GM12874 (cell line): Measurements from ENCODE around the gene ATP2A2.

ENCODE experiments used
- TF ChIP-seq, protein P1 (sequence below): IDR thresholded peaks from 2 replicates; pipeline ENCODE4 v1.5.1; 2011; ENCODE audit warnings: low read depth, mild to moderate bottlenecking, control low read depth, low read length, moderate library complexity; ENCODE audit not compliant: insufficient read depth

ATP2A2 gene

DNA sequence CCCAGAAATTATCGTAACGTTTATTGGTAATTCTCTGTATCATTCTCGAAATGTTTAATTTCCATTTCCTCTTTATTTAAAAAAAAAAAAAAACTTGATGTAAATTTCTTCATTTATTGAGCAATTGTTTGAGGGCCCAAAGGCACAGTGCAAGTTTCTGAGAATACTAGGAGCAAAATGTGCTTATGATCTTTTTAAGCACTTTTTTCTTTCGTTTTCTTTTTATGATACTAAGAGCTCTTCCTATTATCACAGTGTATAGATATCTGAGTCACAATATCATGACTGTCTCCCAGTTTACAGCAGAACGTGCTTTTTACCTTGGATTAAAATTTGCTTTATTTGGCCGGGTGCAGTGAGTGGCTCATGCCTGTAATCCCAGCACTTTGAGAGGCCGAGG is 5.6 kb downstream of the ATP2A2 start:
- TF ChIP-seq, protein P1, sequence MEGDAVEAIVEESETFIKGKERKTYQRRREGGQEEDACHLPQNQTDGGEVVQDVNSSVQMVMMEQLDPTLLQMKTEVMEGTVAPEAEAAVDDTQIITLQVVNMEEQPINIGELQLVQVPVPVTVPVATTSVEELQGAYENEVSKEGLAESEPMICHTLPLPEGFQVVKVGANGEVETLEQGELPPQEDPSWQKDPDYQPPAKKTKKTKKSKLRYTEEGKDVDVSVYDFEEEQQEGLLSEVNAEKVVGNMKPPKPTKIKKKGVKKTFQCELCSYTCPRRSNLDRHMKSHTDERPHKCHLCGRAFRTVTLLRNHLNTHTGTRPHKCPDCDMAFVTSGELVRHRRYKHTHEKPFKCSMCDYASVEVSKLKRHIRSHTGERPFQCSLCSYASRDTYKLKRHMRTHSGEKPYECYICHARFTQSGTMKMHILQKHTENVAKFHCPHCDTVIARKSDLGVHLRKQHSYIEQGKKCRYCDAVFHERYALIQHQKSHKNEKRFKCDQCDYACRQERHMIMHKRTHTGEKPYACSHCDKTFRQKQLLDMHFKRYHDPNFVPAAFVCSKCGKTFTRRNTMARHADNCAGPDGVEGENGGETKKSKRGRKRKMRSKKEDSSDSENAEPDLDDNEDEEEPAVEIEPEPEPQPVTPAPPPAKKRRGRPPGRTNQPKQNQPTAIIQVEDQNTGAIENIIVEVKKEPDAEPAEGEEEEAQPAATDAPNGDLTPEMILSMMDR = no peak

DNA sequence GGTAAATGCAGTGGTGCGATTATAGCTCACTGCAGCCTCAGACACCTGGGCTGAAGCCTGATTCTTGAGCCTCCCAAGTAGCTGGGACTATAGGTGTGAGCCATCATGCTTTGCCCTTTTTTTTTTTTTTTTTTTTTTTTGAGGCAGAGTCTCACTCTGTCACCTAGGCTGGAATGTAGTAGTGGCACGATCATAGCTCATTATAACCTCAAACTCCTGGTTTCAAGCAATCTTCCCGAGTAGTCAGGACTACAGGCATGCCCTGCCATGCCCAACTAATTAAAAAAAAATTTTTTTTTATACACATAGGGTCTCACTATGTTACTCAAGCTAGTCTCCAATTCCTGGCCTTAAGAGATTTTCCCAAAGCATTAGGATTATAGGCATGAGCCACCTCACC is 6.9 kb downstream of the ATP2A2 start:
- TF ChIP-seq, protein P1 = no peak

DNA sequence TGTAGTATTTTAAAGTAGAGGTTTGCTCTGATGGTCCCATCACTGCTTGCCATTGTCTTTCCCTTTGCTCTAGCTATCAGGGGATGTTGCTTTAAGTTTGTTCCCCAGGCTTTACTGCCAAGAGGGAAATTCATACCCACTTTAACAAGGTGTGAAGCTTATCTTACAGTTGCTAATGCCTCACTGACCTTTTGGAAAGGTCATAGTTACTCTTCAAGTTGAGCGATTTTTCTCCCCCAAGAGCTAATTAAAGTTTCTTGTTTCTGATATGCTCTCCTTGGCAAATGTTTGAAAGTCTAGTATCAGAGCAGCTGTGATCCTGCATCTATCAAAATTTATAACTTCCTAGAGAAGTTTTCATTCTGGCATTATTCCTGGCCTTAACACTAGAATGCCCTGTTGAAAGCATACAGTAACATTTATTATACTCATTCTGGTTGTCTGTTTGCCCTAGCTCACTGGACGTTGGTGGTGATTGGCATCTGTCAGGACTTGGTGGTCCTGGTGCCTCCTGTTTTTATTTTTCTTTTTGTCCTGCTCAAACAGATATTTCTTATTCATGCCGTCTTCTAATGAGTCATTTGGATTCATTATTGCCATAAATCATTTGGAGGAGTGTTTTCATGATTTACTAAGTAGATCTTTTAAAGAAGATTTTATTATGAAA is 8.1 kb downstream of the ATP2A2 start:
- TF ChIP-seq, protein P1 = no peak

DNA sequence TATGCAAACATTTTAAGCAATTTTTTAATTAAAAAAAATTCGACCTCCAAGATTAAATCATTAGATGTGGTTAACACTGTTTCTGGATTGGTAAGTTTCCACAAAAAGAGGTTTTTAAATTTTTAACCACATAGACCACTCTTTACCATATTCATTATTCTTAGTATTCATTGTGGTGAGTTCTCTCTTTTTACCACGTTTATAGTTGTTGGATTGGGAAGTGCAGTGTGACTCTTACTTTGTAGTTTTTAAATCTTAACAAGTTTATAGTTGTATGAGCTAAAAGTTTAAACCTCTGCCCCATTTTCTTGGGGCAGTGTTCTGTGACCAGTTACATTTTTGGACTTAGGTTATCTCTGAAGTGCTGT is 8.6 kb downstream of the ATP2A2 start:
- TF ChIP-seq, protein P1 = no peak

DNA sequence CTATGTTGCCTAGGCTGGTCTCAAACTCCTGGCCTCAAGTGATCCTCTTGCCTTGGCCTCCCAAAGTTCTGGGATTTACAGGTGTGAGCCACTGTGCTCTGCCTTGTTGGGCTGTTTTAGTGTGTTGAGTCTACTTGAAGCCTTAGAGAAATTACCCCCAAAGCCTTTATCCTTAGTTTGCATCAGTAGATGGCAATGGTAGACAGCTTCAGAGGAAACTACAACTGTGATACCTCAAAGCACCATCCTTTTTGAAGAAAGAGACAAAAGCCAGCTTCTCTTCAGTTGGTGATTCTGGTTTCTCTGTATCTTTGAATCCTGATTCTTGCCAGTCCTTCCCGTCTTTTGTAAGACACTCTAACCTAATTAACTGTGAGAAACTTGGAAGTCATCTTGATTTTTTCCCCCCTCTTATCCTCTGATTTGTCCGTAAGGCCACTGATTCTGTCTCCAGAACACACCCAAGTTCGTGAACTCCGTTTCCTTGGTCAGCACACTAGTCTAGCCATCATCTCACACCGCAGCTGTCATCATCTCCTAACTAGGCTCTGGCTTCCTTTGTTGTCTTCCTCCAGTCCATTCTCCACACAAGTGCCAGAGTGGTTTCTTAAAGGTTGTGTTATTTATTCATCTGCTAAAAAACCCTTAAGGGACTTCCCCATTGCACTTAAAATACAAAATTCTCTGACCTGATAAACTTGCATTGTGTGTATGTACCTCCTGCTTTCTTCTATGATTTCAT is 20.2 kb downstream of the ATP2A2 start:
- TF ChIP-seq, protein P1 = no peak

DNA sequence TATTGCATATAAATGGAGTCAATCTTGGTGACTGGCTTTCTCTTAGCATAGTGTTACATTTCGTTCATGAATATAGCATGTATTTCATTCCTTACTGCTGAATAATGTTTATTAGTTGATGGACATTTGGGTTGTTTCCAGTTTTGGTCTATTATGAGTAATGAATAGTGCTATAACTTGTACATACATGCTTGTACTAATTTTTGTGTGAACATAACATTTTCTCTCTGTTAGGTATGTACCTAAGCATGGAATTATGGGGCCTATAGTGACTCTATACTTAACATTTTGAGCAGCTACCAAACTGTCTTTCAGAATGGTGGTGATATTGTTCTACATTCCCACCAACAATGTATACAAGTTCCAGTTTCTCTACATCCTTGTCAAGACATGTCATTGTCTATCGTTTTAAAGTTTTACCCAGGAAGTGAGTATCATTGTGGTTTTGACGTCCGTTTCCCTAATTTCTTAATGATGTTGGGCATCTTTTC is 23.1 kb downstream of the ATP2A2 start:
- TF ChIP-seq, protein P1 = no peak

DNA sequence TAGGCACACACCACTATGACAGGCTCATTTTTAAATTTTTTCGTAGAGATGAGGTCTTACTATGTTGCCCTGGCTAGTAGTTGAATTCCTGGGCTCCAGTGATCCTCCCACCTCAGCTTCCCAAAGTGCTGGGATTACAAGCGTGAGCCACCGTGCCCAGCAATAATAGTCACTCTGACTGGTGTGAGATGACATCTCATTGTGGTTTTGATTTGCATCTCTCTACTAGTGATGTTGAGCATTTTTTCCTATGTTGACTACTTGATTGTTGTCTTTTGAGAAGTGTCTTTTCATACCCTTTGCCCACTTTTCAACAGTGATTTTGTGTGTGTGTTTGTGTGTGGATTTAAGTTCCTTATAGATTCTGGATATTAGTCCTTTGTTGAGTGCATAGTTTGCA is 26.3 kb downstream of the ATP2A2 start:
- TF ChIP-seq, protein P1 = no peak
